NB4 (cell line): Measurements from ENCODE around the gene ALG1.

Experiments used
- DNase-seq: peaks from one replicate; pipeline ENCODE4 v3.0.0; 2010; ENCODE audit warnings: low read depth
- H3K4me3 ChIP-seq: one replicate; pipeline ENCODE4 v1.5.1; 2011; ENCODE audit warnings: mild to moderate bottlenecking, low read depth, low read length, moderate library complexity
- CTCF ChIP-seq: IDR thresholded peaks from one replicate; pipeline ENCODE4 v1.5.1; 2012; ENCODE audit warnings: low read depth, low read length
- MAX ChIP-seq: IDR thresholded peaks from 2 replicates; pipeline ENCODE4 v1.6.1; 2011; ENCODE audit warnings: low read depth, low read length
- MYC ChIP-seq: IDR thresholded peaks from 2 replicates; pipeline ENCODE4 v1.6.1; 2011; ENCODE audit warnings: low read depth, low read length
- POLR2A ChIP-seq: IDR thresholded peaks from 2 replicates; pipeline ENCODE4 v1.6.1; 2011; ENCODE audit warnings: mild to moderate bottlenecking; ENCODE audit not compliant: insufficient read length; ENCODE audit errors: extremely low read depth

Gene ALG1

GRCh38 chr16:5071681-5072333 lies at the start of gene ALG1:
TSS of gene ALG1 (plus strand) at chr16:5071843. CDS start at chr16:5071850, 7 bp downstream.
- DNase-seq, result peak; percentile 89
- H3K4me3 ChIP-seq, result peak within 1 kb of the TSS; percentile 96
- no peak for TF ChIP-seq CTCF
- TF ChIP-seq POLR2A, result peak; percentile 93
- peak; percentile 84; the same call in 1 of the 2 replicates for TF ChIP-seq MYC
- TF ChIP-seq MAX, result peak; percentile 95

- TF ChIP-seq MYC (no peak), MAX (no peak)
- DNase-seq, result no peak
- no peak overlapping the region for H3K4me3 ChIP-seq
Observed at GRCh38 chr16:5022521-5022920, 49.1 kb upstream of the ALG1 start.

- DNase-seq, result peak; percentile 27
- no peak overlapping the region for H3K4me3 ChIP-seq
- TF ChIP-seq POLR2A (no peak), MYC (no peak), CTCF (no peak), MAX (no peak)
Observed at GRCh38 chr16:5024632-5025031, 47.0 kb upstream of the ALG1 start.

- TF ChIP-seq POLR2A, result no peak
- peak; percentile 53 for TF ChIP-seq CTCF
- TF ChIP-seq MYC, result no peak
- TF ChIP-seq MAX, result no peak
- H3K4me3 ChIP-seq, result no peak overlapping the region
- peak; percentile 55 for DNase-seq
Observed at GRCh38 chr16:5025171-5025632, 46.4 kb upstream of the ALG1 start.

- TF ChIP-seq MYC (no peak), CTCF (no peak), POLR2A (no peak), MAX (no peak)
- no peak for DNase-seq
- no peak overlapping the region for H3K4me3 ChIP-seq
Observed at GRCh38 chr16:5026664-5027063, 45.0 kb upstream of the ALG1 start.

- no peak for DNase-seq
- H3K4me3 ChIP-seq, result no peak overlapping the region
- TF ChIP-seq POLR2A (no peak), MAX (no peak), CTCF (no peak), MYC (no peak)
Observed at GRCh38 chr16:5027086-5027485, 44.6 kb upstream of the ALG1 start.
